IMR-90 (cell line): ENCODE measurements around the gene USP6NL. TPM values are rescaled to one million over a fixed set of nuclear protein-coding genes. Genes with fewer than 3 reads are reported as not detected.

Experiments
- ATAC-seq: fragments of 200-7000 bp; cut with Tn5 transposase; 2 replicates; pipeline ENCODE4 v1.9.1; 2020; ENCODE audit warnings: low read depth, mild to moderate bottlenecking, moderate library complexity
- BruUV-seq: library from RNA; stranded (reverse); fragments of 400-500 nt; replicated peaks from 2 replicates; lab custom pipeline; 2021; lab: Mats Ljungman, UMichigan
- CTCF ChIA-PET: fragments of 300-600 bp; formaldehyde crosslinking; extraction: SDS; loops from one replicate; lab custom pipeline; 2021; ENCODE audit warnings: antibody characterized with exemption; lab: Yijun Ruan, JAX
- POLR2A ChIA-PET: fragments of 300-600 bp; sonication (Branson Sonifier 250); formaldehyde crosslinking; loops from one replicate; lab custom pipeline; 2022; ENCODE audit warnings: antibody characterized with exemption; ENCODE audit not compliant: unreplicated experiment; lab: Charles Lee
- DNase-seq: peaks from one replicate; pipeline ENCODE4 v3.0.0; 2013
- H2AFZ ChIP-seq: replicated peaks from 2 replicates; pipeline ENCODE3; 2013; ENCODE audit warnings: low read length, mild to moderate bottlenecking; ENCODE audit not compliant: poor library complexity
- H2AK5ac ChIP-seq: 2 replicates; pipeline ENCODE4 v1.6.1; 2013; ENCODE audit warnings: low read depth, low read length, inconsistent platforms
- H2AK9ac ChIP-seq: replicated peaks from 2 replicates; pipeline ENCODE3; 2013; ENCODE audit warnings: mild to moderate bottlenecking, low read depth, low read length, moderate library complexity; ENCODE audit not compliant: poor library complexity
- H2BK120ac ChIP-seq: 2 replicates; pipeline ENCODE4 v1.6.1; 2013; ENCODE audit warnings: low read depth, low read length, inconsistent platforms
- H2BK15ac ChIP-seq: 3 replicates; pipeline ENCODE4 v1.6.1; 2013; ENCODE audit warnings: low read depth, low read length, inconsistent platforms
- H2BK20ac ChIP-seq: 2 replicates; pipeline ENCODE4 v1.6.1; 2013; ENCODE audit warnings: low read depth, mild to moderate bottlenecking, inconsistent platforms, low read length, moderate library complexity
- H2BK5ac ChIP-seq: 2 replicates; pipeline ENCODE4 v1.6.1; 2013; ENCODE audit warnings: mild to moderate bottlenecking, low read depth, low read length, inconsistent platforms; ENCODE audit not compliant: poor library complexity, severe bottlenecking
- H3K14ac ChIP-seq: replicated peaks from 2 replicates; pipeline ENCODE4 v1.6.1; 2013; ENCODE audit warnings: low read depth, low read length, inconsistent platforms
- H3K18ac ChIP-seq: 2 replicates; pipeline ENCODE4 v1.6.1; 2013; ENCODE audit warnings: low read depth, low read length, control low read depth
- H3K23ac ChIP-seq: 2 replicates; pipeline ENCODE4 v1.6.1; 2013; ENCODE audit warnings: low read depth, low read length, inconsistent platforms
- H3K27ac ChIP-seq: 2 replicates; pipeline ENCODE4 v1.5.1; 2013; ENCODE audit warnings: mild to moderate bottlenecking, control low read depth, low read length; ENCODE audit not compliant: insufficient read depth
- H3K27me3 ChIP-seq: 2 replicates; pipeline ENCODE4 v1.6.1; 2013; ENCODE audit warnings: low read length; ENCODE audit not compliant: control insufficient read depth, insufficient read depth
- H3K36me3 ChIP-seq: 2 replicates; pipeline ENCODE4 v1.6.1; 2013; ENCODE audit warnings: low read length, mixed read lengths; ENCODE audit not compliant: control insufficient read depth, insufficient read depth
- H3K4ac ChIP-seq: 2 replicates; pipeline ENCODE4 v1.6.1; 2013; ENCODE audit warnings: low read depth, low read length, inconsistent platforms
- H3K4me1 ChIP-seq: 2 replicates; pipeline ENCODE4 v1.6.1; 2013; ENCODE audit warnings: low read length, mixed read lengths; ENCODE audit not compliant: control insufficient read depth, insufficient read depth
- H3K4me2 ChIP-seq: 2 replicates; pipeline ENCODE4 v1.6.1; 2013; ENCODE audit warnings: low read depth, mild to moderate bottlenecking, control low read depth, low read length, moderate library complexity
- H3K4me3 ChIP-seq: 2 replicates; pipeline ENCODE4 v1.5.1; 2013; ENCODE audit warnings: low read depth, mild to moderate bottlenecking, control low read depth, low read length, moderate library complexity; ENCODE audit not compliant: insufficient read depth
- H3K56ac ChIP-seq: 2 replicates; pipeline ENCODE4 v1.6.1; 2013; ENCODE audit warnings: low read length, inconsistent platforms; ENCODE audit not compliant: insufficient read depth; ENCODE audit errors: extremely low read depth
- H3K79me1 ChIP-seq, 2 experiments: 2 replicates each; pipeline ENCODE4 v1.6.1; 2013; ENCODE audit warnings: low read length in 2 of 2, inconsistent platforms in 1 of 2, low read depth in 1 of 2
- H3K9ac ChIP-seq: 2 replicates; pipeline ENCODE4 v1.6.1; 2013; ENCODE audit warnings: low read depth, low read length, control low read depth
- H3K9me1 ChIP-seq: 2 replicates; pipeline ENCODE4 v1.6.1; 2013; ENCODE audit warnings: low read length, inconsistent platforms; ENCODE audit not compliant: insufficient read depth
- H3K9me3 ChIP-seq: 2 replicates; pipeline ENCODE4 v1.6.1; 2013; ENCODE audit warnings: low read length; ENCODE audit not compliant: control insufficient read depth, insufficient read depth
- H4K20me1 ChIP-seq: 2 replicates; pipeline ENCODE4 v1.6.1; 2013; ENCODE audit warnings: low read length, inconsistent platforms; ENCODE audit not compliant: insufficient read depth
- H4K5ac ChIP-seq: 2 replicates; pipeline ENCODE4 v1.6.1; 2013; ENCODE audit warnings: mild to moderate bottlenecking, low read depth, low read length, control low read depth
- H4K8ac ChIP-seq, 2 experiments: 2 replicates each; pipeline ENCODE4 v1.6.1; 2013; ENCODE audit warnings: low read depth in 2 of 2, low read length in 2 of 2, control low read depth in 1 of 2, inconsistent platforms in 1 of 2
- H4K91ac ChIP-seq: 2 replicates; pipeline ENCODE4 v1.6.1; 2013; ENCODE audit warnings: low read depth, low read length, inconsistent platforms; ENCODE audit not compliant: insufficient read depth
- BHLHE40 ChIP-seq: fragments of 150-350 bp; IDR thresholded peaks from 2 replicates; pipeline ENCODE4 v1.6.1; 2016; ENCODE audit warnings: mild to moderate bottlenecking, low read depth, low read length
- CEBPB ChIP-seq: IDR thresholded peaks from 2 replicates; pipeline ENCODE4 v1.6.1; 2012; ENCODE audit warnings: low read depth, low read length, improper control_type of control experiment
- CHD1 ChIP-seq: IDR thresholded peaks from 2 replicates; pipeline ENCODE4 v1.6.1; 2012; ENCODE audit warnings: low read depth, low read length, improper control_type of control experiment
- CTCF ChIP-seq: conservative IDR thresholded peaks from 2 replicates; pipeline ENCODE4 v1.5.1; 2012; ENCODE audit warnings: mild to moderate bottlenecking, low read depth, low read length, improper control_type of control experiment
- ELK1 ChIP-seq: fragments of 150-350 bp; IDR thresholded peaks from 2 replicates; pipeline ENCODE4 v1.6.1; 2016; ENCODE audit warnings: low read depth, mild to moderate bottlenecking, low read length, moderate library complexity, borderline replicate concordance
- MAZ ChIP-seq: IDR thresholded peaks from 2 replicates; pipeline ENCODE4 v1.6.1; 2012; ENCODE audit warnings: low read depth, mild to moderate bottlenecking, low read length, improper control_type of control experiment, moderate library complexity, borderline replicate concordance
- MXI1 ChIP-seq: IDR thresholded peaks from 2 replicates; pipeline ENCODE4 v1.6.1; 2012; ENCODE audit warnings: low read depth, mild to moderate bottlenecking, low read length, moderate library complexity, borderline replicate concordance
- RCOR1 ChIP-seq: IDR thresholded peaks from 2 replicates; pipeline ENCODE4 v1.6.1; 2012; ENCODE audit warnings: mild to moderate bottlenecking, low read length, improper control_type of control experiment; ENCODE audit not compliant: insufficient replicate concordance
- RFX5 ChIP-seq: IDR thresholded peaks from 2 replicates; pipeline ENCODE4 v1.8.0; 2012; ENCODE audit warnings: low read depth, mild to moderate bottlenecking, low read length, moderate library complexity
- WGBS, 2 experiments: methylation state at CpG; one replicate each; pipeline versions ENCODE4 v1.1.5 to v1.1.7; 2013; ENCODE audit warnings: missing lambda C conversion rate in 2 of 2; ENCODE audit not compliant: insufficient read length in 1 of 2; ENCODE audit errors: extremely low coverage in 2 of 2; 5-methylcytosine and 5-hydroxymethylcytosine counted together
- dilution Hi-C: fragments of 300-500 bp; cut with HindIII; formaldehyde crosslinking; loops from one replicate; pipeline ENCODE4 v1.14.3; 2018; ENCODE audit warnings: low sequenced_read_pairs; ENCODE audit not compliant: unreplicated experiment
- in situ Hi-C: fragments of 300-500 bp; cut with MboI; formaldehyde crosslinking; loops from 3 replicates; pipeline ENCODE4 v1.14.3; 2019; ENCODE audit warnings: low sequenced_read_pairs, inconsistent platforms, mixed read lengths
- intact Hi-C: fragments of 100-400 bp; cut with micrococcal nuclease; formaldehyde crosslinking; loops from 2 replicates; pipeline ENCODE4 v1.10.0; 2022
- polyA plus RNA-seq, 3 experiments: library from polyadenylated mRNA; depleted of rRNA; stranded (reverse); fragments of >200 nt; gene quantifications; 2 replicates each; pipeline ENCODE4 v1.2.3, GENCODE V29; 2012; ENCODE audit warnings: low replicate concordance in 1 of 3
- total RNA-seq: library from RNA; depleted of rRNA; stranded (reverse); fragments of >200 nt; gene quantifications from 2 replicates; pipeline ENCODE4 v1.2.3, GENCODE V29; 2012

Gene USP6NL
- total and polyA plus RNA-seq, 2 of the 4 experiments (the other 2 are of a cell fraction): 7.8 to 9.1 TPM

- Histone ChIP-seq H4K5ac (no peak overlapping the region), H2BK5ac (no peak overlapping the region), H3K14ac (no peak overlapping the region), H3K9ac (no peak overlapping the region), H4K20me1 (no peaks in the 10 kb centered on the region; the same call in 1 of the 2 replicates), H2BK20ac (no peak overlapping the region), H3K9me1 (peaks cover 5% of the 10 kb centered on the region), H3K27me3 (no peaks in the 10 kb centered on the region), H3K4me1 (peaks cover 13% of the 10 kb centered on the region), H3K18ac (no peak overlapping the region), H2BK15ac (no peak overlapping the region), H3K79me1 (peaks cover 12 to 14% of the 10 kb centered on the region in 2 experiments), H3K4me2 (peak overlapping the region; percentile 71; the same call in 1 of the 2 replicates), H3K27ac (no peak overlapping the region), H3K23ac (no peak overlapping the region), H2AK5ac (no peak overlapping the region), H4K8ac (no peak overlapping the region), H2AFZ (no peak overlapping the region), H3K9me3 (no peaks in the 10 kb centered on the region), H2AK9ac (no peak overlapping the region), H3K36me3 (no peaks in the 10 kb centered on the region), H4K91ac (no peak overlapping the region), H3K4me3 (no peak overlapping the region), H2BK120ac (no peak overlapping the region), H3K56ac (no peak overlapping the region), H3K4ac (no peak overlapping the region)
- DNase-seq (no peak), ATAC-seq (no peak; the same call in 1 of the 2 replicates)
- BruUV-seq: no TSS peak
- dilution Hi-C loops (no loop called here), intact Hi-C loops (no loop called here), in situ Hi-C loops (no loop called here)
- ChIA-PET CTCF (no interaction called here), POLR2A (no interaction called here)
- WGBS, 2 experiments: no CpG with 5 or more reads among the region's 3 CpGs
- TF ChIP-seq MXI1 (no peak), ELK1 (no peak), RFX5 (no peak), BHLHE40 (no peak), CEBPB (no peak), CHD1 (no peak), MAZ (no peak), RCOR1 (no peak), CTCF (no peak)
These were observed 83.2 kb downstream of the USP6NL start for GRCh38 chr10:11528286-11528685.
